ENCODE measurements around the gene ZFYVE27.

DNA sequence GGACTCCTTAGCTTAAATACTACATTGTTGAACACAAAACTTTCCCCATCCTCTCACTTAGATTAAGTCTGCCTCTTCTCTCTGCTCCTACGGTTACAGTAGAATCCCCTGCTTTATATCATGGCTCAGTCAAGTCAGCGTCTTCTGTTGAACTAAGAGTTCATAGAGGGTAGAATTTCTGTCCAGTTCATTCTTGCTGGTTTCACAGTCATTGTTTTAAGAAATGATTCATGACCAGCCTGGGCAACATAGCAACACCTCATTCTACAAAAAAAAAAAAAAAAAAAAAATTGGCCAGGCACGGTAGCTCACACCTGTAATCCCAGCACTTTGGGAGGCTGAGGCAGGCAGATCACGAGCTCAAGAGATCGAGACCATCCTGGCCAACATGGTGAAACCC lies 3.7 kb upstream of the ZFYVE27 start:
- TF ChIP-seq POLR2A (IDR thresholded peaks at IDR 0.05; ENCODE audit: low read length), result no peak
- TF ChIP-seq GATA1 (IDR thresholded peaks at IDR 0.05; ENCODE audit: low read depth, low read length), result no peak
